ENCODE results near the gene GORASP2. TPM values are rescaled to one million over a fixed set of nuclear protein-coding genes. Genes with fewer than 3 reads are reported as not detected.

Gene GORASP2
- total RNA-seq, 1 experiment from 2014 or later = 87.9 TPM

DNA sequence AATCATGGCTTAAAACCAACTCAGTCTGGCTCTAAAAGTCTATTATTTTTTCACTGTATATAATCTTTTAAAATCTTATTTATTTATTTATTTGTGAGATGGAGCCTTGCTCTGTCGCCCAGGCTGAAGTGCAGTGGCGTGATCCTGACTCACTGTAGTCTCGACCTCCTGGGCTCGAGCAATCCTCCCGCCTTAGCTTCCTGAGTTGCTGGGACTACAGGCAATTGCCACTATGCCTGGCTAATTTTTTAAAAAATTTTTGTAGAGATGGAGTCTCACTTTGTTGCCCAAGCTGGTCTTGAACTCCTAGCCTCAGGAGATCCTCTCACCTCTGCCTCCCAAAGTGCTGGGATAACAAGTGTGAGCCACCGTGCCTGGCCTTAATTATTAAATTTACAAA is 14.5 kb downstream of the GORASP2 start:
- CTCF ChIA-PET = interaction anchor here (1.1 kb wide), 1 partner anchor 15 kb away, joined by 3 read pairs; the partner anchor contains the start of gene GORASP2
- intact Hi-C loops (cut with micrococcal nuclease) = no loop called here
- H3K79me2 ChIP-seq (ENCODE audit: insufficient read depth, low read length) = peaks cover 100% of the 10 kb centered on the region
- no peak overlapping the region for H3K9ac ChIP-seq (ENCODE audit: low read length)
- H3K9me3 ChIP-seq (ENCODE audit: control insufficient read depth in 1 of 2, insufficient read depth in 1 of 2, low read depth in 1 of 2, low read length in 2 of 2) = no peaks in the 10 kb centered on the region
- no peak overlapping the region for H3K4me2 ChIP-seq (ENCODE audit: low read length)
- H3K4me1 ChIP-seq (ENCODE audit: control insufficient read depth in 1 of 2, insufficient read depth in 2 of 2, low read length in 2 of 2) = no peaks in the 10 kb centered on the region
- BruUV-seq (replicated peaks) = no TSS peak
- H2AFZ ChIP-seq (ENCODE audit: low read depth, low read length, poor library complexity, severe bottlenecking) = no peak overlapping the region
- H3K4me3 ChIP-seq (replicated peaks in 1 of 2; ENCODE audit: low read depth in 1 of 2, low read length in 2 of 2) = no peak overlapping the region
- H3K27me3 ChIP-seq (ENCODE audit: insufficient read depth, low read length) = no peaks in the 10 kb centered on the region
- TF ChIP-seq, protein P1, sequence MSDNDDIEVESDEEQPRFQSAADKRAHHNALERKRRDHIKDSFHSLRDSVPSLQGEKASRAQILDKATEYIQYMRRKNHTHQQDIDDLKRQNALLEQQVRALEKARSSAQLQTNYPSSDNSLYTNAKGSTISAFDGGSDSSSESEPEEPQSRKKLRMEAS (IDR thresholded peaks at IDR 0.05) = no peak
- TF ChIP-seq EZH2phosphoT487 (IDR thresholded peaks at IDR 0.05; ENCODE audit: borderline replicate concordance) (no peak), JUND (IDR thresholded peaks at IDR 0.05) (no peak), EZH2 (IDR thresholded peaks at IDR 0.05) (no peak), POLR2A (IDR thresholded peaks at IDR 0.05; ENCODE audit: borderline replicate concordance, extremely low read depth, insufficient read depth, insufficient read length) (no peak), ELF1 (IDR thresholded peaks at IDR 0.05; ENCODE audit: borderline replicate concordance, low read depth) (no peak), RAD21 (IDR thresholded peaks at IDR 0.05; ENCODE audit: low read depth) (no peak), YY1 (IDR thresholded peaks at IDR 0.05; ENCODE audit: extremely low read depth, insufficient replicate concordance, low read depth, low read length) (no peak), POLR2AphosphoS5 (IDR thresholded peaks at IDR 0.05; ENCODE audit: low read depth, low read length) (no peak), TCF7L2 (IDR thresholded peaks at IDR 0.05; ENCODE audit: borderline replicate concordance, extremely low read depth, insufficient read depth, insufficient read length) (no peak), EGR1 (IDR thresholded peaks at IDR 0.05; ENCODE audit: low read depth) (no peak), SIN3A (IDR thresholded peaks at IDR 0.05; ENCODE audit: low read depth) (no peak), CEBPB (IDR thresholded peaks at IDR 0.05; ENCODE audit: low read depth) (no peak), SP1 (IDR thresholded peaks at IDR 0.05; ENCODE audit: low read depth) (no peak), FOSL1 (IDR thresholded peaks at IDR 0.05; ENCODE audit: low read depth) (no peak)
- TF ChIP-seq, protein P2, sequence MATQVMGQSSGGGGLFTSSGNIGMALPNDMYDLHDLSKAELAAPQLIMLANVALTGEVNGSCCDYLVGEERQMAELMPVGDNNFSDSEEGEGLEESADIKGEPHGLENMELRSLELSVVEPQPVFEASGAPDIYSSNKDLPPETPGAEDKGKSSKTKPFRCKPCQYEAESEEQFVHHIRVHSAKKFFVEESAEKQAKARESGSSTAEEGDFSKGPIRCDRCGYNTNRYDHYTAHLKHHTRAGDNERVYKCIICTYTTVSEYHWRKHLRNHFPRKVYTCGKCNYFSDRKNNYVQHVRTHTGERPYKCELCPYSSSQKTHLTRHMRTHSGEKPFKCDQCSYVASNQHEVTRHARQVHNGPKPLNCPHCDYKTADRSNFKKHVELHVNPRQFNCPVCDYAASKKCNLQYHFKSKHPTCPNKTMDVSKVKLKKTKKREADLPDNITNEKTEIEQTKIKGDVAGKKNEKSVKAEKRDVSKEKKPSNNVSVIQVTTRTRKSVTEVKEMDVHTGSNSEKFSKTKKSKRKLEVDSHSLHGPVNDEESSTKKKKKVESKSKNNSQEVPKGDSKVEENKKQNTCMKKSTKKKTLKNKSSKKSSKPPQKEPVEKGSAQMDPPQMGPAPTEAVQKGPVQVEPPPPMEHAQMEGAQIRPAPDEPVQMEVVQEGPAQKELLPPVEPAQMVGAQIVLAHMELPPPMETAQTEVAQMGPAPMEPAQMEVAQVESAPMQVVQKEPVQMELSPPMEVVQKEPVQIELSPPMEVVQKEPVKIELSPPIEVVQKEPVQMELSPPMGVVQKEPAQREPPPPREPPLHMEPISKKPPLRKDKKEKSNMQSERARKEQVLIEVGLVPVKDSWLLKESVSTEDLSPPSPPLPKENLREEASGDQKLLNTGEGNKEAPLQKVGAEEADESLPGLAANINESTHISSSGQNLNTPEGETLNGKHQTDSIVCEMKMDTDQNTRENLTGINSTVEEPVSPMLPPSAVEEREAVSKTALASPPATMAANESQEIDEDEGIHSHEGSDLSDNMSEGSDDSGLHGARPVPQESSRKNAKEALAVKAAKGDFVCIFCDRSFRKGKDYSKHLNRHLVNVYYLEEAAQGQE (IDR thresholded peaks at IDR 0.05; ENCODE audit: low read depth) = no peak
- TF ChIP-seq, protein P3, sequence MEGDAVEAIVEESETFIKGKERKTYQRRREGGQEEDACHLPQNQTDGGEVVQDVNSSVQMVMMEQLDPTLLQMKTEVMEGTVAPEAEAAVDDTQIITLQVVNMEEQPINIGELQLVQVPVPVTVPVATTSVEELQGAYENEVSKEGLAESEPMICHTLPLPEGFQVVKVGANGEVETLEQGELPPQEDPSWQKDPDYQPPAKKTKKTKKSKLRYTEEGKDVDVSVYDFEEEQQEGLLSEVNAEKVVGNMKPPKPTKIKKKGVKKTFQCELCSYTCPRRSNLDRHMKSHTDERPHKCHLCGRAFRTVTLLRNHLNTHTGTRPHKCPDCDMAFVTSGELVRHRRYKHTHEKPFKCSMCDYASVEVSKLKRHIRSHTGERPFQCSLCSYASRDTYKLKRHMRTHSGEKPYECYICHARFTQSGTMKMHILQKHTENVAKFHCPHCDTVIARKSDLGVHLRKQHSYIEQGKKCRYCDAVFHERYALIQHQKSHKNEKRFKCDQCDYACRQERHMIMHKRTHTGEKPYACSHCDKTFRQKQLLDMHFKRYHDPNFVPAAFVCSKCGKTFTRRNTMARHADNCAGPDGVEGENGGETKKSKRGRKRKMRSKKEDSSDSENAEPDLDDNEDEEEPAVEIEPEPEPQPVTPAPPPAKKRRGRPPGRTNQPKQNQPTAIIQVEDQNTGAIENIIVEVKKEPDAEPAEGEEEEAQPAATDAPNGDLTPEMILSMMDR (IDR thresholded peaks at IDR 0.05 in 2 of 3, conservative IDR thresholded peaks at IDR 0.05 in 1 of 3; ENCODE audit: borderline replicate concordance in 1 of 3, insufficient read depth in 1 of 3, low read depth in 2 of 3, low read length in 2 of 3) = no peak
- TF ChIP-seq, protein P4, sequence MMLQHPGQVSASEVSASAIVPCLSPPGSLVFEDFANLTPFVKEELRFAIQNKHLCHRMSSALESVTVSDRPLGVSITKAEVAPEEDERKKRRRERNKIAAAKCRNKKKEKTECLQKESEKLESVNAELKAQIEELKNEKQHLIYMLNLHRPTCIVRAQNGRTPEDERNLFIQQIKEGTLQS (IDR thresholded peaks at IDR 0.05) = no peak
- TF ChIP-seq, protein P5, sequence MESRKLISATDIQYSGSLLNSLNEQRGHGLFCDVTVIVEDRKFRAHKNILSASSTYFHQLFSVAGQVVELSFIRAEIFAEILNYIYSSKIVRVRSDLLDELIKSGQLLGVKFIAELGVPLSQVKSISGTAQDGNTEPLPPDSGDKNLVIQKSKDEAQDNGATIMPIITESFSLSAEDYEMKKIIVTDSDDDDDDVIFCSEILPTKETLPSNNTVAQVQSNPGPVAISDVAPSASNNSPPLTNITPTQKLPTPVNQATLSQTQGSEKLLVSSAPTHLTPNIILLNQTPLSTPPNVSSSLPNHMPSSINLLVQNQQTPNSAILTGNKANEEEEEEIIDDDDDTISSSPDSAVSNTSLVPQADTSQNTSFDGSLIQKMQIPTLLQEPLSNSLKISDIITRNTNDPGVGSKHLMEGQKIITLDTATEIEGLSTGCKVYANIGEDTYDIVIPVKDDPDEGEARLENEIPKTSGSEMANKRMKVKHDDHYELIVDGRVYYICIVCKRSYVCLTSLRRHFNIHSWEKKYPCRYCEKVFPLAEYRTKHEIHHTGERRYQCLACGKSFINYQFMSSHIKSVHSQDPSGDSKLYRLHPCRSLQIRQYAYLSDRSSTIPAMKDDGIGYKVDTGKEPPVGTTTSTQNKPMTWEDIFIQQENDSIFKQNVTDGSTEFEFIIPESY (IDR thresholded peaks at IDR 0.05; ENCODE audit: extremely low read depth, insufficient replicate concordance, low read length) = no peak
- POLR2A ChIA-PET = no interaction called here
- no peak for DNase-seq (ENCODE audit: low read depth, low spot score)
- H3K36me3 ChIP-seq (ENCODE audit: control insufficient read depth in 1 of 2, insufficient read depth in 2 of 2, low read length in 2 of 2) = 0 out of 4 replicates have a peak, but pooled peaks cover 0 to 1% of the 10 kb centered on the region in 2 experiments
- ATAC-seq = no peak
- no peaks in the 10 kb centered on the region for H3K9me2 ChIP-seq (ENCODE audit: insufficient read depth)
- no peak overlapping the region for H3K27ac ChIP-seq (ENCODE audit: low read depth, low read length)
- RAD21 ChIA-PET (ENCODE audit: low non-redundant PET in 1 of 2, low total read pairs in 2 of 2, uncharacterized antibody in 2 of 2, unreplicated experiment in 2 of 2) = no interaction called here
- peaks cover 31% of the 10 kb centered on the region; the same call in 1 of the 2 replicates for H4K20me1 ChIP-seq (ENCODE audit: insufficient read depth)
